Fibroblast of skin of back (primary cell): ENCODE results near the gene RTF1. TPM values are rescaled to one million over a fixed set of nuclear protein-coding genes. Genes with fewer than 3 reads are reported as not detected.
"Not testable (repeated sequence)": the region's sequence is repeated elsewhere in the genome, so short reads cannot be mapped to it uniquely, and the experiment has no call there.

Experiments used
- DNase-seq: peaks from one replicate; pipeline ENCODE4 v3.0.0-alpha.2; 2013
- polyA plus RNA-seq, 2 experiments: library from polyadenylated mRNA; unstranded; fragments of 120-200 nt; gene quantifications; one replicate each; pipeline ENCODE4 v1.2.1, GENCODE V29; 2013; ENCODE audit not compliant: insufficient read length in 2 of 2

RTF1 gene
- polyA plus RNA-seq (2013, experiment 1 of 2; ENCODE audit: insufficient read length): 40.0 TPM
- 41.2 TPM for polyA plus RNA-seq (2013, experiment 2 of 2; ENCODE audit: insufficient read length)

GRCh38 chr15:41416742-41417417, at the start of gene RTF1:
RTF1 (plus strand) TSS chr15:41417095; CDS start chr15:41417116, 21 bp downstream.
- DNase-seq: peak; percentile 88

- DNase-seq: no peak
Observed at GRCh38 chr15:41367418-41367817, 49.5 kb upstream of the RTF1 start.

- no peak for DNase-seq
Observed at GRCh38 chr15:41377978-41378377, 38.9 kb upstream of the RTF1 start.

GRCh38 chr15:41383974-41384749, 32.7 kb upstream of the RTF1 start:
- DNase-seq: not testable (repeated sequence)

GRCh38 chr15:41387646-41388045, 29.2 kb upstream of the RTF1 start:
- DNase-seq: no peak

GRCh38 chr15:41392659-41393058, 24.2 kb upstream of the RTF1 start:
- DNase-seq: no peak

GRCh38 chr15:41394924-41395323, 22.0 kb upstream of the RTF1 start:
- no peak for DNase-seq

- DNase-seq: no peak
Observed at GRCh38 chr15:41396111-41396510, 20.8 kb upstream of the RTF1 start.

GRCh38 chr15:41401904-41402267, 15.0 kb upstream of the RTF1 start:
- no peak for DNase-seq

- no peak for DNase-seq
Observed at GRCh38 chr15:41407341-41407740, 9.6 kb upstream of the RTF1 start.

- no peak for DNase-seq
Observed at GRCh38 chr15:41408234-41408641, 8.7 kb upstream of the RTF1 start.

- DNase-seq: no peak
Observed at GRCh38 chr15:41411031-41411430, 5.9 kb upstream of the RTF1 start.

GRCh38 chr15:41411441-41411840, 5.5 kb upstream of the RTF1 start:
- no peak for DNase-seq

- DNase-seq: no peak
Observed at GRCh38 chr15:41416128-41416741, 660 bp upstream of the RTF1 start.

GRCh38 chr15:41417418-41418195, 712 bp downstream of the RTF1 start:
- DNase-seq: peak; percentile 33

- DNase-seq: no peak
Observed at GRCh38 chr15:41423979-41424659, 7.2 kb downstream of the RTF1 start.

- no peak for DNase-seq
Observed at GRCh38 chr15:41424809-41425208, 7.9 kb downstream of the RTF1 start.

GRCh38 chr15:41425907-41426306, 9.0 kb downstream of the RTF1 start:
- not testable (repeated sequence) for DNase-seq

GRCh38 chr15:41429003-41429890, 12.4 kb downstream of the RTF1 start:
- no peak for DNase-seq

GRCh38 chr15:41435037-41435786, 18.3 kb downstream of the RTF1 start:
- no peak for DNase-seq
